Measurements from ENCODE around the gene RNF11.
"Not testable (repeated sequence)": the region's sequence is repeated elsewhere in the genome, so short reads cannot be mapped to it uniquely, and the experiment has no call there.

The RNF11 gene, protein sequence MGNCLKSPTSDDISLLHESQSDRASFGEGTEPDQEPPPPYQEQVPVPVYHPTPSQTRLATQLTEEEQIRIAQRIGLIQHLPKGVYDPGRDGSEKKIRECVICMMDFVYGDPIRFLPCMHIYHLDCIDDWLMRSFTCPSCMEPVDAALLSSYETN

DNA sequence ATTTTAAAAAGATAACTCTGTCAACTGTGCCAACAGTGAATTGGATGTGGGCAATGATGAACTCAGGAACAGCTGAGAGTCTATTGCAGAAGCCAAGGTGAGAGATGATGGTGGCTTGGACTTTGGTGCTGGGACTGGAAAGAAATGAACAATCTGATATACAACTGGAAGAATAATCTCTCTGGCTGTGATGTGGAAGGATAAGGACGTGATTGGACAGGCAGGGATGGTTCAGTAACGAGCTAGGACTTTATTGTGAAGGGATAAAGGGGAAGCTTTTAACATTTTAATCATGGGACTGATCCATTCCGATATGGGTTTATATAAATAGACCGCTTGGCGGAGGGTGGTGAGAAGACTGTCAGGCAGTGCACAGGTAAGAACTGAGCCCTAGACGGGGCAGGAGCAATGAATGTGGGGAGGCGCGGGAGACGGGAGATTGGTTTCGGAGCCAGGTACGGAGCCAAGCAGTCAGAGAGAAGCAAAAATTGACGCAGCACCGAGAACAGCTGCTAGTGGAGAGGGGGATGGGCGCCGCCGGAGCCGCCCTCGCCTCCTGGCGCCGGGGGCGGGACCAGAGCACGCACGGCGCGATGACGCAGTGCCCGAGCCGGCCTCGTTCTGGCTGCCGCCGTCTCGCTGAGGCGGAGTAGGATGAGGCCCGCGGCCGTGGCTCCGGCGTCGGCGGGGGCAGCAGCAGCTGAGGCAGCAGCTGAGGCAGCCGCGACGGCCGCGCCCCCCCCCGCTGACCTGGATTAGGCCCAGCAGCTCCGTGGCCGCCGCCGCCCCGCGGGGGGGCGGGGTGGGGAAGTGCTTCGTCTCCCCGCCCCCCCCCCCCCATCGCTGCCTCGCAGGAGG is at the start of gene RNF11:
Gene RNF11, plus strand, starts transcription at position 601 of the 858 bp plus-strand sequence. CDS start 484 bp downstream, outside the sequence.
- peak; percentile 88 for DNase-seq (ENCODE audit: low read depth in 2 of 2)

DNA sequence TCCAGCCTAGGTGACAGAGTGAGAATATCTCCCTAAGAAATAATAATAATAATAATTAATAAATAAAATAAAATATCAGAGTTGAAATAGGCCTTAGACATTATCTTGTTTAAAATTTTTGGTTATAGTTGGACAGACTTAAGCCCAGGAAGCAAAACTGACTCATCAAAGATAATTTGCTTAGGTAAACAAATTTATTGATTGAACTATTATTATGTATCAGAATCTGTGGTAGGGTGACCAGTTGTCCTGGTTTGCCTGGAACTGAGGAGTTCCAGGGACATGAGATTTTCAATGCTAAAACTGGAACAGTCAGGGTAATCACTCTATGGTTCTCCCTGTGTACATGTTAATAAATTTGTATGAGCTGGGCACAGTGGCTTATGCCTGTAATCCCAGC is 47.8 kb upstream of the RNF11 start:
- no peak for DNase-seq (ENCODE audit: low read depth in 2 of 2)

DNA sequence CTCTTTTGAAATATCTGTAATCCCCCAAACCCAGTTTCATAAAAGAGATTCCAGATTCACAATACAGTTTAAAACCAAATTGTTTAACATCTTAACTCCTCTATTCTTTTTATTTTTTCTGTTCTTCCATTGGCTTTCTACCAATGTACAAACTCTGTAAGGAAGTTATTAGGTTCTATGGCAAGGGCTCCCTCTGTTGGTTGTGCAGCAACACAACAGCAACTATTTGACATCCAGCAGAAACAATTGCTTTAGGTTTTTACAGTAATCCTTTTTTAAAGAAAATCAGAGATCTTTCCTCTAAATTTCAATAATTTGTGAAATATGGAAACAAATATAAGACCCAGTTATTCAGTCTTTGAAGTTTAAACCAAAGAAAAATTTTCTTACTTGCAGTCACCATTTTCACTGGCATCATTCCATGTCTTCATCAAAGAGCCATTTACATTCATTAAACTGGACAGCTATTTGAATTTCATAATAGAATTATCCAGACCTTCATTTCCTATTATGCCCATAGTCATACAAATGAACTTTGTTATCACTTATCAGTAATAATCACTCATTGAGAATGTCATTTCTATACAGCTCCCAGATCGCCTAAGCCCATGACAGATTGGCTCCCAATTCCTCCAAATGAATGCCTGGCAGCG is 46.5 kb upstream of the RNF11 start:
- no peak for DNase-seq (ENCODE audit: low read depth in 2 of 2)

DNA sequence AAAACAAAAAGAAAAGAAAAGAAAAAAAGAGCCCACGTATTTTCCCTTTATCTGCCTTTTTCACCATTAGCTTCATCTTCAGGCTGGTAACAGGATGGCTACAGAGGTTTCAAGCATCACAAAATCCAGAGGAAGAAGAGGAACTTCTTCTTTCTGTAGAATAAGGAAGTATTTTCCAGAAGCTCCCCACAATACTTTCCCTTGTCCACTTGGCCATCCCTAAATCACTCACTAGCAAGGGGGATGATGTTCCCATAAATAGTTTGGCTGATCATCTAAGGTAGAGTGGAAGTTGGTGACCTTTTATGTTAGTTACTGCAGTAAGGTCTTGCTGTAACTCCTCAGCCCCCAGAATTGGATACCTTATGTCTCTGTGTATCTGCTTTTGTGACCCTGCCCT is 45.1 kb upstream of the RNF11 start:
- no peak for DNase-seq (ENCODE audit: low read depth in 2 of 2)

DNA sequence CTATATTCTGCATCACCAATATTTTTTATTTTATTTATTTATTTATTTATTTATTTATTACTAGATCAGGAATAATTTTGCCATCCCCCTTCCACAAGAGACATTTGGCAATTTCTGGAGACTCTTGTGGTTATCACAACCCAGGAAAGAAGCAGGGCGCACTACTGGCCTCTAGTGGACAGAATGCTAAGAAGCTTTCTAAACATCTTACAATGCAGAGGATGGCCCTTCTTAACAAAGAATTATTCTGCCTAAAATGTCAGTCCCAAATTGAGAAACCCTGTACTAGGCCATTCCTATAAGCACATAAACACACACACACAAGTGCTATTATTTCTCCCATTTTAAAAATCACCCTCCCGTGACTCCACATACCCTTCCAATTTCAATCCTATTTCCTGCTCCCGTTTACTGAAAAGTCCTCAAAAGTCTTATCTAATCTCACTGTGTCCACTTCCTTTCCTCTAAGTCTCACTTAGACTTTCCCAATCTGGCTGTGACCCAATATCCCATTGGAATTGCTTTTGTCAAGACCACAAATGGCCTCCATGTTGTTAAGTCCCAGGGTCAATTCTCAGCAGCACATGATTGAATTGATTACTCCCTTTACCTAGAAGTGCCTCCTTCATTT is 43.7 kb upstream of the RNF11 start:
- peak in 1 of 2 donors; percentile 21 for DNase-seq (ENCODE audit: low read depth in 2 of 2)

DNA sequence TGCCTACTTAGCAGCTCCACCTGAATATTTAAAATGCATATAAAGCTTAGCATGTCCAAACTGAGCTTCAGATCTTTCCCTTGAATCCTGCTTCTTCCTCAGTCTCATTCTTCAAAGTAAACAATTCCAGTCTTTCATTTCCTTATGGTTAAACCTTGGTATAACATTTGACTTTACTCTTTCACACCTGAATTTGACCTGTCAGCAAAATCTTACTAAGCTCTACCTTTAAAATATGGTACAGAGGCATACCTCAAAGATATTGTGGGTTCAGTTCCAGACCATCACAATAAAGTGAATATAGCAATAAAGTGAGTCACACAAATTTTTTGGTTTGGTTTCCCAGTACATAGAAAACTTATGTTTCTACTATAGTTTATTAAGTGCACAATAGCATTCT is 42.5 kb upstream of the RNF11 start:
- DNase-seq (ENCODE audit: low read depth in 2 of 2) = no peak

DNA sequence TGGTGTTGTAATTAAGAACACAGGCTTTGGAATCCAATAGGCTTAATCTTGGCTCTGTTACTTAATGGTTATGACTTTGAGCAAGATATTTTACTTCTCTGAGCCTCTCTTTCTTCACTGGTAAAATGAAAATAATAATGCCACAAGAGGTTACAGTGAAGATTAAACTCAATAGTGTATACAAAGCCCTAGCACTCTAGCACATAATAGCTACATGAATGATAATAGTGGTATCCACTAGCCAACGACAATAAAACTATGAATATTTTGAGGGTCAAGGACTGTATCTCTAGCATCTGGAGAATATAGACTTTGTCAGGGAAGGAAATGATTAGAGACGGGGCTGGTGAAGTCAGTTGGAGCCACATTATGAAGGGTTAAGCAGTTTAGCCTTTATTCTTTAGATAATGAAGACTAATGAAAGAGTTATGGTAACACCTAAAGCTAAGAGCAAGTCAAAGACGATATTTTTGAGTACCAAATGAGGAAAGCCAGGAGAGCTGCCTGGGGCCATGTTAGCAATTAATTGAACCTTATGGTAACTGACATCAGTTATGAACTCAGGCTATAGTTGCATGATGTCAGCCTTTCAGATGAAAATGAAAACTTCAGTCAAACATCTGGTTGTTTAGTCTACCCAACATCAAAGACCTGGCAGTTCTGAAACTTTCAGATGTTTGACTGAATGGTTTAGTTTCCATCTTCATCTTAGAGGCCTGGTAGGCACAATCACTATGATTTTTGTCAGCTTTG is 32.8 kb upstream of the RNF11 start:
- no peak for DNase-seq (ENCODE audit: low read depth in 2 of 2)

DNA sequence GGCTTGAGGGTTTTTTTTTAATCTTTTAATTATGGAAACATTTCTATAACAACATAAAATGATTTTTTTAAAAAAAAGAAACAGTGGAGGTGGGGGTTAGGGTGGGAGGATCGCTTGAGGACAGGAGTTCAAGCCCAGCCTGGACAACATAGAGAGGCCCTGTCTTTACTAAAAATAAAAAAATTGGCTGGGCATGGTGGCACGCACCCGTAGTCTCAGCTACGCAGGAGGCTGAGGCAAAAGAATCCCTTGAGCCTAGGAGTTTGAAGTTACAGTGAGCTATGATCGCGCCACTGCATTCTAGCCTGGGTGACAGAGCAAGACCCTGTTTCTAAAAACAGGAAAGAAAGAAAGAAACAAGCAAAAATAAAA is 32.2 kb upstream of the RNF11 start:
- DNase-seq (ENCODE audit: low read depth in 2 of 2) = no peak

DNA sequence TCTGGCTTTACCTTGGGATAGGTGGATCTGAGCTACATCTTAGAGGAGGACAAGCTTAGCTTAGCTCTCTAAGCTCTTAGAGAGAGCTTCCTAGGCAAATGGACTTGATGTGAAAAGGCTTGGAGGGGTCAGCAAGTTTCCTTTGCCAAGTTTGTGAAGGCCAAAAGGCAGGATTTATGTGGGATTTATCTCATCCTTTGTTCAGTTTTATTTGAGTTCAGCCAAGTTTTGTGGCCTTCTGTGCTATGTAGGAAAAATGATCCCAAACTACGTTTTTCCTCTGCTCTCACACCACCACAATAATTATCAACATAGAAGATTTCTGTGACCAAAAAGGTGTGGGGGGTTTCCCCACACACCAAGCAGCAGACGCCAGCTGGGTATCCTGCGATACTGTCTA is 26.0 kb upstream of the RNF11 start:
- no peak for DNase-seq (ENCODE audit: low read depth in 2 of 2)

DNA sequence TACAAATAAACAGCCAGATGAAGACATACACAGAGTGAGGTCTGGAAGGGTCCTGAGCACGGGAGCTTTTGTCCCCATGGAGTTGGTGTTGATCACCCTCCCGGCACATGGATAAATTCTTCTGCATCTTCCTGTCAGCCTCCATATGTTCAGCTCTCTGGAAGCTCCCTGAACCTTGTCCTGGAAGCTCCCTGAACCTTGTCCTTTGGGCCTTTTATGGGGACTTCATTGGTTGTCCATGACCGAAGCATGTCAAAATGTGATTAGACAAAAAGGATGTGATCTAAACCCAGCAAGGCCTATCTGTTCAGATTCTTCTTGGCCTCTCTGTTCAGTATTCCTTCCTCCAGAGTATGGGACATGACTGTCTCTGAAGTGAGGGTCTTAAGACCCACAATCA is 25.4 kb upstream of the RNF11 start:
- DNase-seq (ENCODE audit: low read depth in 2 of 2) = no peak

DNA sequence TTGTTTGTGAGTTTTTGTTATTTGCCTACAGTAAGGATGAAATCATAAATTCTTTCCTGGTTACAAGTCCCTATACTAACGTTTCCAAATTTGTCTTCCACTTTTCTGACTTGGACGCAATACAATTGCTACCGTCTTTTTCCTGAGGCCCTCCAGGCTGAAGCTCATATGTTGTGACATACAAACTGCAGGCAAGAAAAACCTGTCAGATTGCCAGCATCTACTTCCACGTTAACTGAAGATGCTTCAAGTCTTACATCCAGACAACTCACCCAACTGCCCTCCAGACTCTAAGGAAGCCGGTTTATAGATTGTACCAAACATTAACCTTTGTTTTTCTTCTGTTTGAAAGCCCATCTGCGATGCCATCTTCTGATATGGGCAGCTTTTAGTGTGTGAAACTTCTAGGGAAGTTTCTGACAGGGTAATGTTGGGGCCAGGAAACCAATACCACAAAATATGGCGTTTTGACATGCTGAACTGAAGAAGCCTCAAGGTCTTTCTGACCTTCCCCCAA is 21.4 kb upstream of the RNF11 start:
- no peak for DNase-seq (ENCODE audit: low read depth in 2 of 2)

DNA sequence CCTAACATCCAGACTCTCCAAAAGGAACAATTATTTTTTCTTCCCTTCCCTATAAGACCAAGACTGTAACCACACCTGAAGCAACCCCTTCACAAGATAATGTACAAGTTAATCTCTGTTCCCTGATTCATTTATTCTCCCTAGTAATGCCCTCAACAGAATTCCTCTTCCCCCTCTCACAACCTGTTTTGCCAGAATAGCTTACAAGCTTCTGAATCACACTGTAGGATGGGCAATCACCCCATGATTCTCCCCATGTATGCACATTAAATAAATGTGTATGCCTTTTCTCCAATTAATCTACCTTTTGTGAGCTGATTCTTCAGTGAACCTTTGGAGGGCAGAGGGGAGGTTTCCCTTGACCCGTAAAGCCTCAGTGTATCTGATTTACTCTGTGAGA is 20.9 kb upstream of the RNF11 start:
- no peak for DNase-seq (ENCODE audit: low read depth in 2 of 2)

DNA sequence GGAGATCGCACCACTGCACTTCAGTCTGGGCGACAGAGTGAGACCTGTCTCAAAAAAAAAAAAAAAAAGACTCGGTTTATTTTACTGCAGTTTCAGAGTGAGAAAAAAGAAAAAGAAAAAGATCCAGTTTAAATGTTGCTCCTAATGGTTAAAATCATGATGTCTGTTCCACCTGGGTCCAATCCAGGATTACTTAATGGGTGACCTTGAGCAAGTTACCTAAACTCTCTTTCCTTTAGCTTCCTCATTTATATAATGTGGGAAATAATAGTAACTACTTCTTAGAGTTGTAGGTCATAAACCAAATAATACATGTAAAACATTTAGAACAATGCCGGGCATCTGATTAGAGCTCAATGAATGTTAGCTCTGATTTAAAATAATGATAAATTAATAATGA is 19.4 kb upstream of the RNF11 start:
- no peak for DNase-seq (ENCODE audit: low read depth in 2 of 2)

DNA sequence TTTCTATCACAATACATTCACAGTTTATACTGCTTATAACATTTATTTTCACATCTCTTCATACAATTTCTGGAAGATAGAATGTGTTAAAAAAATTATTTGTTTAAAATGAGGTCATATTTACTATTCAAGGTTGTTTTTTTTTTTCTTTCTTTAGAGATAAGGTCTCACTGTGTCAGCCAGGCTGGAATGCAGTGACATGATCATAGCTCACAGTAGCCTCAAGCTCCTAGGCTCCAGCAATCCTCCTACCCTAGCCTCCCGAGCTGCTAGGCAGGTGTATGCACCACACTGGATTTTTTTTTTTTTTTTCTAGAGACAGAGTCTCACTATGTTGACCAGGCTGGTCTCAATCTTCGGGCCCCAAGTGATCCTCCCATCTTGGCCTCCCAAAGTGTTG is 19.0 kb upstream of the RNF11 start:
- DNase-seq (ENCODE audit: low read depth in 2 of 2) = no peak

DNA sequence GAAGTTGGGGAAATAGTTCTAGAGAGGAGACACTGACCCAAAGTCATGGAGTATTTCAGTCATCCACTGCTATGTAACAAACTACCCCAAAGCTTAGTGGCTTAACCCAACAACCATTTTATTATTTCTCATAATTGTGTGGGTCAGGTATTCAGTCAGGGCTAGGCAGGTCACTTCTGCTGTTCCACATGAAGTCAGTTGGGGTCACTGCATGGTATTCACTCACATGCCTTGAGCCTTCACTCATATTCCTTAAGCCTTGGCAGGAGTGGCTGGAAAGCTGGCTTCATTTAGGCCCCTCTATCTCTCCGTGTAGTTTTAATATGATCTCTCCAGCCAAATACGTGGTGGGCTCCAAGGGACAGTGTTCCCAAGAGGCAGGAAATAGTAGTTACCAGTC is 17.5 kb upstream of the RNF11 start:
- DNase-seq (ENCODE audit: low read depth in 2 of 2) = no peak

DNA sequence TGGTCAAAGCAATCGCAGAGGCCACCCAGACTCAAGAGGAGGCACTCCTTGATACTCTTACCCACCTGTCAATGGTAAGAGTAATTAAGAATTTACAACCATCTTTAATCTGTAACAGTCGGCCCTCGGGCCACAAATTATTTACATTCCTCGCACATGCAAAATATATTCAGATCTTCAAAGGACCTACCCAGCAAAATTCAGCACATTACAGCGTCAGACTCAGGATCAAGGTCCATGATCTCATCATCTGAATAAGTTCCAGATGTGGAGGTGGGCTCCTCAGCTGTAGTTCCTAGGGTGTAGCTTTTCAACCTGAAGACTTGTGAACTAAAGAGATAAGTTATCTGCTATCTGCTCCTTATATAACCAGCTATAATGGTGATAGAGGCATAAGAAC is 17.1 kb upstream of the RNF11 start:
- DNase-seq (ENCODE audit: low read depth in 2 of 2) = no peak

DNA sequence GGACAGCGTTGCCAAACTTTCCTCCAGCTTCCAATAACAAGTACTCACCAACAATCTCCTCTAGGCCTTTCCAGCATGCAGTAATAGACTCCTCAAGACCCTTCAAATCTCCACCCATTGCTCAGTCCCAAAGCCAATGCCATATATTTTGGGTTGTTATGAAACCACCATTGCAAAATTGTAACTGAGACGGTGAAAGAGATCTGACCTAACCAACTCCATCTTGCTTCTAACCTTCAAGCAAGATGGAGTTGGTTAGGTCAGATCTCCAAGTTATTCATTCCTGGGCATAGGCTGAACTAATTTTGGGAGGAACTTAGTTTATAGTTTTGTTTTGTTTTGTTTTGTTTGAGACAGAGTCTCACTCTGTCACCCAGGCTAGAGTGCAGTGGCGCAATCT is 14.5 kb upstream of the RNF11 start:
- DNase-seq (ENCODE audit: low read depth in 2 of 2) = not testable (repeated sequence)

DNA sequence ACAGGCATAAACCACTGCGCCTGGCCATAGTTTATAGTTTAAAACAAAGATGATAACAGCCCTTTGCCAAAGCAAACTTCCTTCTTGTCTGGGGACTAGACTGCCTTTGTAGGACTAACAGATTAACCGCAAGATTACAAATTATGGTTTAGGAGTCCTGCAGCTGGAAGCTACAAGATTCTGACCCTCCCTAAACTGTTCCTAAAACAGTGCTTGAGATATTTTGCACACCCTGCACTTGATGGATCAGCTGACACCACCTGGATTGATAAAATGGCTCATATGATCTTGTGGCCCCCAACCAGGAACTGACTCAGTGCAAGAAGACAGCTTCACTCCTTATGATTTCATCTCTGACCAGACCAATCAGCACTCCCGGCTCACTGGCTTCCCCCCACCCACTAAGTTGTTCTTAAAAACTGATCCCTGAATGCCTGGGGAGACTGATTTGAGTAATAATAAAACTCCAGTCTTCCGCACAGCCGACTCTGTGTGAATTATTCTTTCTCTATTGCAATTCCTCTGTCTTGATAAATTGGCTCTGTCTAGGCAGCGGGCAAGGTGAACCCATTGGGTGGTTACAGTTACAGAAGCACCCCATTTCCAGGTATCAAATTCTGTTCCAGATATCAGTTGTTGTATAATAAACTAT is 13.8 kb upstream of the RNF11 start:
- DNase-seq (ENCODE audit: low read depth in 2 of 2) = no peak

DNA sequence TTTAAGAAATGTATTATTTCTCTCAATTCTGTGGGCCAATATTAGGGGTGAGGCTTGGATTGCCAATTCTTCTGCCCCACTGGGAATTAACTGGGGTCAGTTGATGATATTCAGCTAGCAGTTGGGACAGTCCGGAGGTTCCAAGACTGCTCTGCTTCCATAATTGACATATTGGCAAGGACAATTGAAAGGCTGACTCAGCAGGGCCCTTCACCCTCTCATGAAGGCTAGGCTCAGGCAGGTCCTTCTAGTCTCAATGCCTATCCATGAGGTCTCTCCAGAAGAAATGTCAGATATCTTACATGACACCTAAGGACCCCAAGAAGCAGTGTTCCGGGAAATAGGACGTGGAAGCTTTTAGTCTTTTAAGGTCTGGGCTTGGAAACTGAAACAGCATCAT is 13.3 kb upstream of the RNF11 start:
- no peak for DNase-seq (ENCODE audit: low read depth in 2 of 2)

DNA sequence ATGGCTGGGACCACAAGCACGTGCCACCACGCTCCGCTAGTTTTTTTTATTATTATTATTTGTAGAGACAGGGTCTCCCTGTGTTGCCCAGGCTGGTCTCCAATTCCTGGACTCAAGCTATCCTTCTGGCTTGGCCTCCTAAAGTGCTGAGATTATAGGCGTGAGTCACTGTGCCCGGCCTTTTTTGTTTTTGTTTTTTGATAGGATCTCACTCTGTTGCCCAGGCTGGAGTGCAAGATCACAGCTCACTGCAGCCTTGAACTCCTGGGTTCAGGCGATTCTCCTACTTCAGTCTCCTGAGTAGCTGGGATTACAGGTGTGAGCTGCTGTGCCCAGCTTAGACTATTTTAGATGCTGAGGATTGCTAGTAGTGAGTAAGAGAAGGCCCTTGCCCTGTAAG is 11.8 kb upstream of the RNF11 start:
- DNase-seq (ENCODE audit: low read depth in 2 of 2) = no peak
